Activated CD8-positive, alpha-beta T cell treated with anti-CD3 and anti-CD28 coated beads for 36 hours (primary cell): ENCODE results near the gene DBX1. TPM values are rescaled to one million over a fixed set of nuclear protein-coding genes. Genes with fewer than 3 reads are reported as not detected.

Experiments
- ATAC-seq: fragments of 200-7000 bp; cut with Tn5 transposase; one replicate; pipeline ENCODE4 v1.10.0; 2021; ENCODE audit warnings: mild to moderate bottlenecking, moderate library complexity
- CTCF ChIA-PET: fragments of 350-600 bp; sonication (Branson Sonifier 250); formaldehyde crosslinking; loops from one replicate; lab custom pipeline; 2021; ENCODE audit warnings: antibody characterized with exemption; lab: Charles Lee
- POLR2A ChIA-PET: fragments of 350-600 bp; sonication (Branson Sonifier 250); formaldehyde crosslinking; loops from one replicate; lab custom pipeline; 2021; ENCODE audit warnings: antibody characterized with exemption; lab: Charles Lee
- DNase-seq: peaks from one replicate; pipeline ENCODE4 v3.0.0-alpha.2; 2020
- H3K27ac Mint-ChIP-seq: one replicate; pipeline ENCODE4 v1.8.0; 2021; ENCODE audit warnings: mild to moderate bottlenecking, mixed read lengths
- H3K27me3 Mint-ChIP-seq: one replicate; pipeline ENCODE4 v1.8.0; 2021; ENCODE audit warnings: mixed read lengths
- H3K36me3 Mint-ChIP-seq: one replicate; pipeline ENCODE4 v1.8.0; 2021; ENCODE audit warnings: low read depth, mixed read lengths
- H3K4me1 Mint-ChIP-seq: one replicate; pipeline ENCODE4 v1.8.0; 2021; ENCODE audit warnings: low read depth, mixed read lengths
- H3K4me3 Mint-ChIP-seq: one replicate; pipeline ENCODE4 v1.8.0; 2021; ENCODE audit warnings: mild to moderate bottlenecking, moderate library complexity, mixed read lengths
- H3K9me3 Mint-ChIP-seq: one replicate; pipeline ENCODE4 v1.8.0; 2021; ENCODE audit warnings: mixed read lengths
- intact Hi-C: fragments of 100-400 bp; cut with micrococcal nuclease; formaldehyde crosslinking; loops from one replicate; pipeline ENCODE4 v1.10.0; 2022
- total RNA-seq, 2 experiments: library from RNA; stranded (reverse); gene quantifications; one replicate each; pipeline ENCODE4 v1.2.3, GENCODE V29; 2021
- TF ChIP-seq, protein P1 (sequence below): fragments of 200-600 bp; IDR thresholded peaks from one replicate; pipeline ENCODE4 v1.8.0; 2022; ENCODE audit warnings: antibody characterized with exemption, mild to moderate bottlenecking

Gene DBX1
- total RNA-seq, 2 experiments from 2014 or later = not detected

DNA sequence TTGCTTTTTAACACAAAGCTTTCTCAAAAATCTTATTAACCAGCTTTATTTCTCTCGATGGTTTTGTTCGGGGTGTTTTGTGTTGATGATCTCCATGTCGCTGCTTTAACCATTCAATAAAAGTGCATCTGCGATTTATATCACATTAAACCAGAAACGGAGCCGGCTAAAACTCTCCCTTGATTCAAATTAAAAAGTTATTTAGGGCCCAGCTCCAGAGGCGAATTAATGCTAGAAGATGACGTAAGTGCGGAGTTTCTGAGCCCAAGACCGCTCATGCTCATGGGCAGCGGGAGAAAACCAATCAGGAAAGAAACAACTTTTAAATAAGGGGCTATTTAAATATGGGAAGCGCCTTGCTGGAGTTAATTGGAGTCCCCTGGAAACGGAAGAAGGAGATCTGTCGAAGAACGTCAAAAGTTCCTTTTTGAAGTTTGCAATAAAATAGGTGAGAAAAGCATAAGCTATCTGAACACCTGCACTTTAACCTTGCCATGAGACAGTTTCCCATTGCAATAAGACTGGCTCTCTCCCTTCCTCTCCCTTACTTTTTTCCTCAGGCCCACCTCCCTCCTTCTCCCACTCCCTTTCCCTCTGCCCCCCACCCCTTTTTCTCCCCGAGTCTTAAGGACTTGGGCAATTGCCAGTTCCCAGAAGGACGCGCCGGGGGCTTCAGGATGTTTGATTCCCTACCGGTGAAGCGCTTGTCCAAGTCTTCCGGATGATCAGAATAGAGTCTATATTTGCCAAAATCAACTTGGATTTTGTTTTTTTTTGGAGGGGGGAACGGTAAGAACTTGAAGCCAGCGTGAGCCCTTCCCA is 1.9 kb upstream of the DBX1 start:
- POLR2A ChIA-PET = no interaction called here
- peaks cover 5% of the 10 kb centered on the region for H3K36me3 Mint-ChIP-seq
- CTCF ChIA-PET = interaction anchor here (1.0 to 1.1 kb wide), 2 partner anchors 13 to 29 kb away, joined by 3 read pairs; no protein-coding TSS in a partner anchor
- peaks cover 28% of the 10 kb centered on the region for H3K4me1 Mint-ChIP-seq
- no peak overlapping the region for H3K4me3 Mint-ChIP-seq
- ATAC-seq (no peak), DNase-seq (no peak)
- no peaks in the 10 kb centered on the region for H3K9me3 Mint-ChIP-seq
- no peak overlapping the region for H3K27ac Mint-ChIP-seq
- intact Hi-C loops = no loop called here
- TF ChIP-seq, protein P1, sequence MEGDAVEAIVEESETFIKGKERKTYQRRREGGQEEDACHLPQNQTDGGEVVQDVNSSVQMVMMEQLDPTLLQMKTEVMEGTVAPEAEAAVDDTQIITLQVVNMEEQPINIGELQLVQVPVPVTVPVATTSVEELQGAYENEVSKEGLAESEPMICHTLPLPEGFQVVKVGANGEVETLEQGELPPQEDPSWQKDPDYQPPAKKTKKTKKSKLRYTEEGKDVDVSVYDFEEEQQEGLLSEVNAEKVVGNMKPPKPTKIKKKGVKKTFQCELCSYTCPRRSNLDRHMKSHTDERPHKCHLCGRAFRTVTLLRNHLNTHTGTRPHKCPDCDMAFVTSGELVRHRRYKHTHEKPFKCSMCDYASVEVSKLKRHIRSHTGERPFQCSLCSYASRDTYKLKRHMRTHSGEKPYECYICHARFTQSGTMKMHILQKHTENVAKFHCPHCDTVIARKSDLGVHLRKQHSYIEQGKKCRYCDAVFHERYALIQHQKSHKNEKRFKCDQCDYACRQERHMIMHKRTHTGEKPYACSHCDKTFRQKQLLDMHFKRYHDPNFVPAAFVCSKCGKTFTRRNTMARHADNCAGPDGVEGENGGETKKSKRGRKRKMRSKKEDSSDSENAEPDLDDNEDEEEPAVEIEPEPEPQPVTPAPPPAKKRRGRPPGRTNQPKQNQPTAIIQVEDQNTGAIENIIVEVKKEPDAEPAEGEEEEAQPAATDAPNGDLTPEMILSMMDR = no peak
- peaks cover 83% of the 10 kb centered on the region for H3K27me3 Mint-ChIP-seq

DNA sequence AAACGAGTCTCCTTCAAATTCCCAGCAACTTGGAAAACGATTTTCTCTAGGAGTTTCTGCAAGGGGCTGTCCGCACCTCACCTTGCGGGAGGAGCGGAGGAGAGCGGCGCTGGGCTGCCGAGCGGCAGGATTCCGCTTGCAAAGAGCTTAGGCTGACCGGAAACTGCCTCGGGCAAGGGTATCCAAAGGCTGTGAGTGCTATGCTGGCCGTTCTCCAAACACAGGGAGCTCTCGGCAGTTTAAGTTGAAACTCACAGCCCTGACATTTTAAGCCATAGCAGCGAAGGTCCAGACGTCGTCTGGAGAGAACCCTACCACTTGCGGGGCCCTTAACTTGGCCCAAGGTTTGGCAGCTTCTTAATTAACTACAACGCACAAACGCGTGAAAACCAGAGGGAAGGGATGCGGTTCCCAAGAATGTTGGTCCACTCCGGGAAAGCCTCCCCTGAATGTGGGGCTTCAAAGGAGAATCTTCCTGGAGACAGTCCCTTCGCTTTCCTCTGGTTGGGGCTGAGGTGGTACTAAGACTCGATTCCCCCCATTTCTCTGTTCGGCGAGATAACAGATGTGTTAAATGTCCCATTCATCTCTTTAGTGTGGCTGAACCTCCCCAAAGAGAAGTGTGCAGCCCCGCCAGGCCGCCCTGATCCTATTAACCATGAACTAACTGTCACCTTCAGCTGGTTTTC is 1.1 kb upstream of the DBX1 start:
- no peak overlapping the region for H3K27ac Mint-ChIP-seq

DNA sequence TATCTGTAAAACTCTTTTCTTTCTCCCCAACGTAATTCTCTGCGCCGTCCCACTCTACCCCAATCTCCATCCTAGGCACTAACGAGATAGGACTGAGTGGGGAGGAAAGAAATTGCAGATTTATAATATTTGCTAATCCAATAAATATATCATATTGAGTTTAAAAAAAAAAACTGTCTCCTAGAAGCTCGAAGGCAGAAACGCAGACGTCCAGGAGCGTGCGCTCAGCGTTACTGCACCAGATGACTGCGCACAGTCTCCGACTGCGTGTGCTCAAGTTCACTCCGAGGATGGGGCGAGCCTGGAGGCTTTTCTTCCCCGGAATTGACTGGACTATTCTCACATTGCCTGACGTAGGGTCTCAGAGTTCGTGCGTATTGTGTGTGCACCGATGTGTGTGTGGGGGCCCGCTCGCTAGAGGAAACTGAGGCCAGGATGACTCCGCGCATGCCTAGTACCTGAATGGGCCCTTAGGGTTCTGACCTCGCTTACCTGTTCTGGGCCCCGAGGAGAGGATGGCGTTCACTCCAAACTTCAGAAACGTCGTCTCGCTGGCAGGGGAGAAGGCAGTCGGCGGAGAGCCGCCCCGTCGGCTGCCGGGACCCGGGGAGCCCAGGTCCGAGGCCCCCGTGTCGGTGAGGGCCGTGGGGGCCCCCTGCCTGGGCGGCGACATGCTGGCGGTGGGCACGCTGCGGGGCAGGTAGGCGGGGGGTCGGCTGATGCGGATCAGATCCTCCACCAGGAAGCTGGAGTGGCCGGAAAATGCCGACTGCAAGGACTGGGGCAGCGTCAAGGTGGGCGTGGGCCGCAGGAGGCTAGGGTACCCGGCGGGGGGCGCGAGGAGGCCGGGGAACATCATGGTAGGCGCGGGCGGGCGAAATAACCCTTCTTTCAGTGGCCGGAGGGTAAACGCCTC is 551 bp downstream of the DBX1 start:
- TF ChIP-seq, protein P1 = no peak
- POLR2A ChIA-PET = no interaction called here
- ATAC-seq (no peak), DNase-seq (no peak)
- Mint-ChIP-seq H3K27ac (no peak overlapping the region), H3K27me3 (peaks cover 78% of the 10 kb centered on the region), H3K4me3 (no peak overlapping the region), H3K36me3 (peaks cover 5% of the 10 kb centered on the region), H3K4me1 (peaks cover 29% of the 10 kb centered on the region), H3K9me3 (no peaks in the 10 kb centered on the region)
- intact Hi-C loops = loop anchor here (10.0 kb wide), 1 partner anchor 435 kb away; the partner anchor contains the start of gene SLC6A5
- CTCF ChIA-PET = no interaction called here

More for the DNA sequence above, 1.1 kb upstream of the DBX1 start:
- ChIA-PET CTCF (interaction anchor here (1.0 to 1.1 kb wide), 2 partner anchors 12 to 29 kb away, joined by 3 read pairs; no protein-coding TSS in a partner anchor), POLR2A (no interaction called here)
- peaks cover 5% of the 10 kb centered on the region for H3K36me3 Mint-ChIP-seq
- H3K4me3 Mint-ChIP-seq = no peak overlapping the region
- H3K9me3 Mint-ChIP-seq = no peaks in the 10 kb centered on the region
- peaks cover 29% of the 10 kb centered on the region for H3K4me1 Mint-ChIP-seq
- DNase-seq (no peak), ATAC-seq (no peak)
- H3K27me3 Mint-ChIP-seq = peaks cover 78% of the 10 kb centered on the region
- TF ChIP-seq, protein P1 = no peak
- intact Hi-C loops = no loop called here

DNA sequence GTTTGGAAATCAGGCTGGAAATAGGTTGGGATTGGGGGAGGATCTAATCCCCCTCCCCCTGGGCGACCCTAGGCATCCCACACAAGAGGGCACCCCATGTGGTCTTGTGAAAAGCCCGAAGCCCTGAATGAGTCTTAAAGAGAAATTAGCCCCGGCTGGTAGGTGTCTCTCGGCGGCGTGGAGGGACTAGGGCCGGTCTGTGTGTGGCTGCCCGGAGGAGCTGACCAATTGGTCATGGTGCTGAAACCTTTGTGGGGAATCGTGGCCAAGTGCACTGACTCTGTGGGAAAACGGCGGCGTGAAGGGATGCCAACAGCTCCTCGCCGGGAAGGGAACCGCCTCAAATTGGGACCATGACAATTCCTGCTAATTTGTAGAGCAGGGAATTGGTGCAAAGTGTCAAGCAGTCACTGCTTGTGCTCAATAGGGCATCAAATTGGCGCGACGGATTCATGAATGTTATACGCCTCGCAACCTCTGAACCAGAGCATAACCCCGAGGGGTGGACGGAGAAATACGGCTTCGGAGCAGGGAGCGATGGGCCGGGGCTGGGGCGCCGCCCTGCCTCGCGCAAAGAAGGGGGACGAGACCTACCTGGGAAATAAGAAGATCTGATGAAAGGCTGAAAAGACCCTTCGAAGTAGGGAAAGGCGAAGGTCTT is 1.5 kb downstream of the DBX1 start:
- TF ChIP-seq, protein P1 = no peak
- peak; percentile 27 for DNase-seq
- ATAC-seq = no peak
- H3K27ac Mint-ChIP-seq = no peak overlapping the region
- H3K4me1 Mint-ChIP-seq = peaks cover 25% of the 10 kb centered on the region
- no peaks in the 10 kb centered on the region for H3K9me3 Mint-ChIP-seq
- peaks cover 5% of the 10 kb centered on the region for H3K36me3 Mint-ChIP-seq
- CTCF ChIA-PET = interaction anchor here (1.1 to 1.8 kb wide), 3 partner anchors 19 to 209 kb away, joined by 3 to 7 read pairs (median 5); no protein-coding TSS in a partner anchor
- peaks cover 73% of the 10 kb centered on the region for H3K27me3 Mint-ChIP-seq
- intact Hi-C loops = loop anchor here (10.0 kb wide), 1 partner anchor 436 kb away; the partner anchor contains the start of gene SLC6A5
- POLR2A ChIA-PET = no interaction called here
- no peak overlapping the region for H3K4me3 Mint-ChIP-seq
